ENCODE results near the gene SLC6A3.
A peak's percentile ranks its signal among the peaks of the same experiment; 100 is the strongest.

SLC6A3 gene

GRCh38 chr5:1380910-1381309 is 64.3 kb downstream of the SLC6A3 start:
- H3K4me3 ChIP-seq (replicated peaks; ENCODE audit: low read depth, low read length) = no peak overlapping the region
- TF ChIP-seq, protein P1, sequence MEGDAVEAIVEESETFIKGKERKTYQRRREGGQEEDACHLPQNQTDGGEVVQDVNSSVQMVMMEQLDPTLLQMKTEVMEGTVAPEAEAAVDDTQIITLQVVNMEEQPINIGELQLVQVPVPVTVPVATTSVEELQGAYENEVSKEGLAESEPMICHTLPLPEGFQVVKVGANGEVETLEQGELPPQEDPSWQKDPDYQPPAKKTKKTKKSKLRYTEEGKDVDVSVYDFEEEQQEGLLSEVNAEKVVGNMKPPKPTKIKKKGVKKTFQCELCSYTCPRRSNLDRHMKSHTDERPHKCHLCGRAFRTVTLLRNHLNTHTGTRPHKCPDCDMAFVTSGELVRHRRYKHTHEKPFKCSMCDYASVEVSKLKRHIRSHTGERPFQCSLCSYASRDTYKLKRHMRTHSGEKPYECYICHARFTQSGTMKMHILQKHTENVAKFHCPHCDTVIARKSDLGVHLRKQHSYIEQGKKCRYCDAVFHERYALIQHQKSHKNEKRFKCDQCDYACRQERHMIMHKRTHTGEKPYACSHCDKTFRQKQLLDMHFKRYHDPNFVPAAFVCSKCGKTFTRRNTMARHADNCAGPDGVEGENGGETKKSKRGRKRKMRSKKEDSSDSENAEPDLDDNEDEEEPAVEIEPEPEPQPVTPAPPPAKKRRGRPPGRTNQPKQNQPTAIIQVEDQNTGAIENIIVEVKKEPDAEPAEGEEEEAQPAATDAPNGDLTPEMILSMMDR (IDR thresholded peaks at IDR 0.05; ENCODE audit: low read depth, low read length, missing control alignments) = no peak
- DNase-seq (ENCODE audit: extremely low read depth, low read depth) = no peak

GRCh38 chr5:1380011-1380817 is 65.0 kb downstream of the SLC6A3 start:
- TF ChIP-seq, protein P1 (IDR thresholded peaks at IDR 0.05; ENCODE audit: low read depth, low read length, missing control alignments) = peak; percentile 57
- no peak overlapping the region for H3K4me3 ChIP-seq (replicated peaks; ENCODE audit: low read depth, low read length)
- no peak for DNase-seq (ENCODE audit: extremely low read depth, low read depth)

DNA sequence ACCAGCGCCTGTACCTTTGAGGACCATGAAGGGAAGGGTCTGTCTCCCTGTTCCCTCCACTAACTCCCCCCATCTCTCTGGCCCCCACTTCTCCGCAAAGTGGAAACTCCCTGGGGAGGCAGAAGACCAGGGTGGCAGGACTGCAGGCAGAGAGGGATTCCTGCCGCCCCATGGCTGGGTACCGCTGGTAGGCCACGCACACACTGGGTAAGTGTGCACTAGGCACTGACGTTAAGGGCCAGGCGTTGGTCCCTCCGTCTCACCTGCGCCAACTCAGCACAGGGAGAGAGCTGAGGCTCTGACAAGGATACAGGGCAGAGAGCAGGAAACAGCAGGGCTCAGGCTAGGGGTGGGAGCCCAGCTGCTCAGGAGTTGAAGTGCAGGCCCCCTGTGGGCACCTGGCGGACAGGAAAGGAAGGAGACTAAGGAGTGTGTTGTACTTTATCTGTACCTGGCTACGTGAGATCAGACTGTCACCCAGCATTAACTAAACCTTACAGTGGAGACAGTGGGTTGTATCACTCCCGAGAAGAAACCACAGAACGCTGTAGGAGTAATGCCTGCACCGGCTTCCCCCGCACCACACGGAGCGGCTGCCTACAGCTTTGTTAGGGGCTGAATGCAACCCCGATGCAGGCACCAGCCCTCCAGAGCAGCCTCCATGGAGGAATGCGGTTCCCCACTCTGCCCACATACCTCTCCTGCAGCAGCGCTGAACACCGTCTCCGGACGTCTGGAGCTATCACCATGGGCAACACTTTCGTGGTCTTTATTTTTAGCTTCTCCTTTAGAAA is 66.2 kb downstream of the SLC6A3 start:
- TF ChIP-seq, protein P1 (IDR thresholded peaks at IDR 0.05; ENCODE audit: low read depth, low read length, missing control alignments) = no peak

DNA sequence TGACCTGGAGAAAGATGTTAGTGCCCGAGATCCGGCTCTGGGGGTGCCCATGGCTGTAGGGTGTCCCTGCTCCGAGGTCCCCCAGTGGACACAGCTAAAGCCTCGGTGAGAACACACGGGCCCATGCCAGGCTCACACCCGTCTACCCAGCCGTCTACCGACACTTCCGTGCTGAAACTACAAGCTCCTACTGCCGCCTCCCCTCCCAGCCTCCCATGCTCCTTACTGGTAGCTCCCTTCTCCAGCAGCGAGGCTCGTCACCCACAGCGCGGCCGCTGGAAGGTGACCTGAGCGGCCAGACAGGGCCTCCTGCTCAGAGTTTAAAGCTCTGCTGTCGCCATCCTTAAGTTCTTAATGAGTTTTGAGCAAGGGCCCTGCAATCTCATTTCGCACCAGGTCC is 67.1 kb downstream of the SLC6A3 start:
- no peak for DNase-seq (ENCODE audit: extremely low read depth, low read depth)
- TF ChIP-seq, protein P1 (IDR thresholded peaks at IDR 0.05; ENCODE audit: low read depth, low read length, missing control alignments) = no peak
- H3K4me3 ChIP-seq (replicated peaks; ENCODE audit: low read depth, low read length) = no peak overlapping the region

More for the DNA sequence above, 66.2 kb downstream of the SLC6A3 start:
- DNase-seq (ENCODE audit: extremely low read depth, low read depth) = no peak
- no peak overlapping the region for H3K4me3 ChIP-seq (replicated peaks; ENCODE audit: low read depth, low read length)

GRCh38 chr5:1376981-1377380 is 68.3 kb downstream of the SLC6A3 start:
- H3K4me3 ChIP-seq (replicated peaks; ENCODE audit: low read depth, low read length) = no peak overlapping the region
- DNase-seq (ENCODE audit: extremely low read depth, low read depth) = no peak
- TF ChIP-seq, protein P1 (IDR thresholded peaks at IDR 0.05; ENCODE audit: low read depth, low read length, missing control alignments) = no peak

GRCh38 chr5:1375871-1376810 is 69.1 kb downstream of the SLC6A3 start:
- no peak for DNase-seq (ENCODE audit: extremely low read depth, low read depth)
- H3K4me3 ChIP-seq (replicated peaks; ENCODE audit: low read depth, low read length) = no peak overlapping the region
- TF ChIP-seq, protein P1 (IDR thresholded peaks at IDR 0.05; ENCODE audit: low read depth, low read length, missing control alignments) = no peak
